Measurements from ENCODE around the gene DSCAML1. TPM values are rescaled to one million over a fixed set of nuclear protein-coding genes. Genes with fewer than 3 reads are reported as not detected.

DSCAML1 gene
- total RNA-seq, 1 donor = not detected

DNA sequence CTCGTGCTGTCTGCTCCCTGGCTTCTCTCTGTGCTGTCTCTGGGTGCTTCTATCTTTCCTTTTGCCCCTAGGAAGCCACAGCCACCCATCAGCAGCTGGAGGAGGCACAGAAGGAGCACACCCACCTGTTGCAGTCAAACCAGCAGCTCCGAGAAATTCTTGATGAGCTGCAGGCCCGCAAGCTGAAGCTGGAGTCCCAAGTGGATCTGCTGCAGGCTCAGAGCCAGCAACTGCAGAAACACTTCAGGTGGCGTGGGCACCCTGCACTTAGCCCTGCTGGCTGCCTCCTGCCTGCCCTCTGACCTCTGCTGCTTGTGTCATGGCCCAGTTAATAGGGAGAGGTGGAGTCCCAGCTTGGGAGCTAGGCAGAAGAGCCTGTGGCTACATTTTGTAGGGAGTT, 401.5 kb downstream of the DSCAML1 start:
- H3K4me3 ChIP-seq (ENCODE audit: low read depth, low read length) = no peak overlapping the region
- TF ChIP-seq CTCF (IDR thresholded peaks at IDR 0.05; ENCODE audit: insufficient read depth, low read depth, low read length) = no peak
- DNase-seq (ENCODE audit: low read depth) = no peak

DNA sequence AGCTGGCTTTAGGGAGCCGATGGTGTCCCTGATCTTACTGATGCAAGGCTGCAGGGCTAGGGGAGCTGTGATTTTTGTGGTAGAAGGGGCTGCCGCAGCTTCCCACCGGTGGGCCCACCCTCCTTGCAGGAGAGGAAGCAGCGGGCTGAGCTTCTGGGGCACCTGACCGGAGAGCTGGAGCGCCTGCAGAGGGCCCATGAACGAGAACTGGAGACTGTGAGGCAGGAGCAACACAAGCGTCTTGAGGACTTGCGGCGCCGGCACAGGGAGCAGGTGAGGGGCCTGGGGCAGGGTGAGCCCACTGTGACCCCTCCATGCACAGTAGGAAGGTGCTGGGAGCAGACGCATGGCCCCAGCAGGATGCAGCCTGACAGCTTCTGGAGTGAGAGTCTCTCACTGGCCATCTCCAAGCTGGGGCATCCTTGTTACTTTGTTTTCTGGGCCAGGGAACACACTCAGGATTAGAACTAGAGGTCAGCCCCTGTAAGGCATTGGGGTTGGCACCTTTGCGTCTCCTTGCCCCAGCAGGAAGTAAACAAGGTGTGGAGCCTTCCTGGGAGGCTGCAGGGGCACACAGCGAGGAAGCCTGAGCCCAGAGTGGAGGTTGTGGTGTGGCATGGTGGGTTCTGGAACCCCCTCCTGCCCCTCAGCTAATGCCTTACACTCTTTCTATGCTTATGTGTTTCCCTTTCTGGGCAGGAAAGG, 402.6 kb downstream of the DSCAML1 start:
- H3K4me3 ChIP-seq (ENCODE audit: low read depth, low read length) = no peak overlapping the region
- DNase-seq (ENCODE audit: low read depth) = no peak
- no peak for TF ChIP-seq CTCF (IDR thresholded peaks at IDR 0.05; ENCODE audit: insufficient read depth, low read depth, low read length)

GRCh38 chr11:117392979-117393378, 404.0 kb downstream of the DSCAML1 start:
- no peak for DNase-seq (ENCODE audit: low read depth)

GRCh38 chr11:117392001-117392690, 404.9 kb downstream of the DSCAML1 start:
- no peak overlapping the region for H3K4me3 ChIP-seq (ENCODE audit: low read depth, low read length)
- TF ChIP-seq CTCF (IDR thresholded peaks at IDR 0.05; ENCODE audit: insufficient read depth, low read depth, low read length) = no peak
- DNase-seq (ENCODE audit: low read depth) = no peak

More at GRCh38 chr11:117392979-117393378, 404.0 kb downstream of the DSCAML1 start:
- TF ChIP-seq CTCF (IDR thresholded peaks at IDR 0.05; ENCODE audit: insufficient read depth, low read depth, low read length) = no peak
- no peak overlapping the region for H3K4me3 ChIP-seq (ENCODE audit: low read depth, low read length)

DNA sequence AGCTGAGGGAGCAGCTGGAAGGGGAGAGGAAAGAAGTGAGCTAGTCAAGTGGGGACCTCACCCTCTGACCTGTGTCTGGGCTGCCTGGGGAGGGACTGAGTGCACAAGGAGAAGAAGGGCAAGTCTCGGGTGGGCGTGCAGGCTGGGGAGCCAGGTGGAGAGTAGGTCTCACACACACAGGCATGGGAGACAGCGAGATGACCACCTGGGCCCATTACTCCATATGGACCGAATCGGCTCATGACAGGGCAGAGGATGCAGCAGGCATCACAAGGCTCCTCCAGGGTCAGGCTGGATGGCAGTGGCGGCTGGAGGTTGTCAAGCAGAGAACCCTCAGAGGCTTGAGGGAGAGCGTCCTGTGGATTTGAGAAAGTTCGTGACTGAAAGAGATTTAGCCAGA, 405.8 kb downstream of the DSCAML1 start:
- TF ChIP-seq CTCF (IDR thresholded peaks at IDR 0.05; ENCODE audit: insufficient read depth, low read depth, low read length) = no peak
- no peak overlapping the region for H3K4me3 ChIP-seq (ENCODE audit: low read depth, low read length)
- DNase-seq (ENCODE audit: low read depth) = no peak

- no peak for DNase-seq (ENCODE audit: low read depth)
- no peak for TF ChIP-seq CTCF (IDR thresholded peaks at IDR 0.05; ENCODE audit: insufficient read depth, low read depth, low read length)
- no peak overlapping the region for H3K4me3 ChIP-seq (ENCODE audit: low read depth, low read length)
Observed at GRCh38 chr11:117390743-117391142, 406.3 kb downstream of the DSCAML1 start.
